Hindlimb muscle (tissue), 1 donor: ENCODE results near the gene BICD2. TPM values are rescaled to one million over a fixed set of nuclear protein-coding genes. Genes with fewer than 3 reads are reported as not detected.
A peak's percentile ranks its signal among the peaks of the same experiment; 100 is the strongest.

Source experiments
- DNase-seq: peaks from one replicate; pipeline ENCODE4 v3.0.0-alpha.2; 2013
- polyA plus RNA-seq: library from polyadenylated mRNA; unstranded; fragments of 120-200 nt; gene quantifications from one replicate; pipeline ENCODE4 v1.2.1, GENCODE V29; 2013; ENCODE audit not compliant: insufficient read length

The BICD2 gene
- polyA plus RNA-seq, 1 donor: 34.5 TPM

DNA sequence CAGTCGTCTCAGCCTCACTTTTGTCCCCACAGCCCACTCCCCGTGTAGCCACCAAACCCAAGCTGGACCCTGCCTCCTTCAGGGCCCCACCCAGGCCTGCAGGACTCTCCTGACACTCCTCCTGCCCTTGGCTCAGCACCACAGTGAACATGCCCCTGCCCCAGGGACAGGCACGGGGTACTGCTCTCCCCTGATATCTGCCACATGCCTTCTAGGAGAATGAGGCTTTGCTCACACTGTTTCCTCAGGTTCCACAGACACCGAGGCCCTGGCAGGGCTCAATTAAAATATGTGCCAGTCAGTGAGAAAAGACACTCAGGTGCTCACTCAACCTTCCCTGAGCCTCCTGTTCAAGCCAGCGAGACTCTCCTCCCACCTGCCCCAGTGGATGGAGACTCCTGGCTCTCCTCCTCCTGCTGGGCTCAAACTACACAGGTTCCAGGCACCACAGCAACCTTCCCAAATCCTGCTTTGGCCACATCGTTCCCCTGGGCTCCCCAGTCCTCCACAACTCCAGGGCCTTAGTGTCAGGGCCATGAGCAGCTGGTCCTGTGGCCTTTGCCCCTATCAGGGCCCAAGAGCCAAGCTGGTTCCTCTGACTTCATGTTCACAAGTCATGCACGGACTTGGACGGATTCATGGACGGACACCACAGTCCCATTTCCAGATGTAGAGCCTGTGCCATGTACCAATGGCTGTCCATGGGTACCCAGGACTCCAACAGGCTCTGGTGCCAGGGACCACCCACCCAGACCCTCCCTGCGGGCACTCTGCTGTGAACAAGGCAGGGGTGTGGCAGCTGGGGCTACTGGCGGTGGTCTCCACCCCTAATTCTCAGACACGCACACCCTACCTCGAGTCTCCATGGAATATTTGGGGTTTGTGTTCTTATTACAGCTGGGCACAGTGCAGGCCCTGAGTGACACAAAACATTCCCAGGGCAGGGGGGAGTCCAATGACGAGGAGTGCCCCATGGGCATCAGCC, 36.6 kb downstream of the BICD2 start:
- no peak for DNase-seq

DNA sequence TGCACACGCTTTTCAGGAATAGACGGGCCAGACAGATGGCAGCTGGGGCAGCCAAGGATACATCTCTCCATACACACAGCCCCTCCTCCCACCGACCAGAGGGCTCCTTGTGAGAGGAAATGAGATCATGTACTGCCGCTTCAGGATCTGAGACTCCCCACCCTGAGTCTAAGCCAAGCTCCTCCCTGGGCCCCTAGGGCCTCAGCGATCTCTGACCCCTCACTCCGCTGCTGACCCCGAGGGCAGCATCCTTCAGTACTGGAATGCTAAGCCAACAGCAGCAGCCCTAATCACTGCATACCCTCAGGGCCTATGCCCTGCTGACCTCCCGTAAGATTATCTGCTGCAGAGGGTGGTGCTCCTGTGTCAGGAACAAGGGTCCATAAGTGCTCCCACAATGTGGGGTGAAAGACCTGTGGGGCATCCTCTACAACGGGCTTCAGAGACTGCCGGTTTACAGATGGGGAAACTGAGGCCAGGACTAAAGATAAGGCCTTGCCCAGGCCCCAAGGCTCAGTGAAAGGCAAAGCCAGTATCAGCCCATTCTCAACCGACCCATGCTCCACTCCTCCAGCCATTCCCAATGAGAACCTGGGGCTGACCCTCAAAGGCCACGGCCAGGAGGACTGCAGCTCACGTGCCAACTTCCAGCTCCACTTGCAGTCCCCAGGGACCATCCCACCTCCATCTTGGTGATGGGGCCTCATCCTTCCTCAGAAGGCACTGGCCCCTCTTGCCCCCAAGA, 37.5 kb downstream of the BICD2 start:
- DNase-seq: no peak

- no peak for DNase-seq
Measured at GRCh38 chr9:92726348-92726747, 38.3 kb downstream of the BICD2 start.

DNA sequence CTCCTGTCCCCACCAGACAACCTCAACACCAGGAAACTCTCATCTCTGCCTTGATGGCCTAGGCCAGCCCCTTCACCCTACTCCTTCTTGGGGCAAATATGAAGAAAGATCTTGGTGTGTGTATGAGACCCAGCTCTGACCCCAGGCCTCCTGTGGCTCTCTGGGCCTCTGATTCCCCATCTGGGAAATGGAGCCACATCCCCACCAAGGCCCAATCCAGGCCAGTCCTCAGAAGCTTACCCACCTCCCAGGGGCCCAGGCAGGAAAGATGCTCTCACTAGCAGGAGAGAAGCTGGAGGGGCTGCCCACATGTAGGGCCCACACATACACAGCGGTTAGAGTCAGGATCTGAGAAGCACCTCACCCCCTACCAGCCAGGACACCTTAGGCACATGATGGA, 38.9 kb downstream of the BICD2 start:
- DNase-seq: no peak

DNA sequence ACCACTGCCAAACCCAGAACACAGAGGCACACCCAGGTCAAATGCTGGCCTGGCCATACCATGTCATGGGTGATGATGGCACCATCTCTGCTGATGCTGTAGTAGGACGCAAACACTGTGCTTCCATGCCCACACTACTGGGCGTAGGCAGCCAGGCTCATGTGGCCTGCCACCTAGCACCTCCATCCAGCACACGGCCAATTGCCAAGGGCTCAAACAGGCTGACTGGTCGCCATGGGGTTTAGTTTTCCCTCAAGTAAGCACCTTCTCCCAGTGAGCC, 39.4 kb downstream of the BICD2 start:
- DNase-seq: no peak

- DNase-seq: no peak
Measured at GRCh38 chr9:92724528-92725265, 39.9 kb downstream of the BICD2 start.

GRCh38 chr9:92723801-92724323, 40.8 kb downstream of the BICD2 start:
- DNase-seq: no peak

DNA sequence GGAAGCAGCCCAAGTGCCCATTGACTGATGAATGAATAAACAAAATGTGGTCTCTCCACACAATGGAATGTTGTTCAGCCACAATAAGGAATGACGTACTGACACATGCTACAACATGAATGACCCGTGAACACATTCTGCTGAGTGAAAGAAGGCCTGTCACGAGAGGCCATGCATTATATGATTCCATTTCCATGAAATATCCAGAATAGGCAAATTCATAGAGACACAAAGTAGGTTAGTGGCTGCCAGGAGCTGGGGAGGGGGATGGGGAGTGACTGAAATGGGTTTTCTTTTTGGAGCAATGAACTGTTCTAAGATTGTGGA, 41.4 kb downstream of the BICD2 start:
- no peak for DNase-seq

- DNase-seq: no peak
Measured at GRCh38 chr9:92722386-92723298, 42.0 kb downstream of the BICD2 start.

GRCh38 chr9:92721548-92721947, 43.1 kb downstream of the BICD2 start:
- DNase-seq: no peak

DNA sequence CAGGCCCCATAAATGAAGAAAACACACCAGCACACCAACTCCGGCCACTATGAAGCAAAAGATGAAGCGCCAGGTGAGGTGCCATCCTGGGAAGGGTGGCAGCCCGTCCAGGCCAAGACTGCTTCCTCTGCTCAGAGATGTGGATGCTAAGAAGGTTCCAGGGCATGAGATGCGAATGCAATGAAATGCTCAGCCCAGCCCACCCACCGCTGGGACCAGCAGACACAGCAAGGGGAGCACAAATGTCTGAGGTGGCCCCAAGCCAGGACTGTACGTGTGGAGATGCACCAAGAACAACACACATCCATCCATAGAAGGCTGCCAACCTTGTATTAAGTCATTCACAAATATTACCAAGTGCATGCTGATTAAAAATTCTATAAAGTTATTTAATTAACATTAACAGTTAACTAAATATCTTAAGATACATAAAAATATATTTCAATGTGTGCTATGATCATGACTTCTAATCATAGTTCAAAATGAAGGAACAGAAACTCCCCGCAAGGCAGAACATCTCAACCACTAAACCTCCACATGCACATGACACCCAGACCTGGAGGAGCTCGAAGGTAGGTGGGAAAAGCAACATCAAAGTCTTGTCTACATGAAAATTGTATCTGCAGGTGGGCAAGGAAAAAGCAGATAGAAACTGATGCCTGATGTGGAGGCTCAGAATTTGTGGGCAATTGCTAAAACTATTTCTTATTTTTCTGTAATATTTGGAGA, 43.7 kb downstream of the BICD2 start:
- no peak for DNase-seq

GRCh38 chr9:92720209-92720765, 44.3 kb downstream of the BICD2 start:
- DNase-seq: no peak

- no peak for DNase-seq
Measured at GRCh38 chr9:92719028-92719647, 45.5 kb downstream of the BICD2 start.

DNA sequence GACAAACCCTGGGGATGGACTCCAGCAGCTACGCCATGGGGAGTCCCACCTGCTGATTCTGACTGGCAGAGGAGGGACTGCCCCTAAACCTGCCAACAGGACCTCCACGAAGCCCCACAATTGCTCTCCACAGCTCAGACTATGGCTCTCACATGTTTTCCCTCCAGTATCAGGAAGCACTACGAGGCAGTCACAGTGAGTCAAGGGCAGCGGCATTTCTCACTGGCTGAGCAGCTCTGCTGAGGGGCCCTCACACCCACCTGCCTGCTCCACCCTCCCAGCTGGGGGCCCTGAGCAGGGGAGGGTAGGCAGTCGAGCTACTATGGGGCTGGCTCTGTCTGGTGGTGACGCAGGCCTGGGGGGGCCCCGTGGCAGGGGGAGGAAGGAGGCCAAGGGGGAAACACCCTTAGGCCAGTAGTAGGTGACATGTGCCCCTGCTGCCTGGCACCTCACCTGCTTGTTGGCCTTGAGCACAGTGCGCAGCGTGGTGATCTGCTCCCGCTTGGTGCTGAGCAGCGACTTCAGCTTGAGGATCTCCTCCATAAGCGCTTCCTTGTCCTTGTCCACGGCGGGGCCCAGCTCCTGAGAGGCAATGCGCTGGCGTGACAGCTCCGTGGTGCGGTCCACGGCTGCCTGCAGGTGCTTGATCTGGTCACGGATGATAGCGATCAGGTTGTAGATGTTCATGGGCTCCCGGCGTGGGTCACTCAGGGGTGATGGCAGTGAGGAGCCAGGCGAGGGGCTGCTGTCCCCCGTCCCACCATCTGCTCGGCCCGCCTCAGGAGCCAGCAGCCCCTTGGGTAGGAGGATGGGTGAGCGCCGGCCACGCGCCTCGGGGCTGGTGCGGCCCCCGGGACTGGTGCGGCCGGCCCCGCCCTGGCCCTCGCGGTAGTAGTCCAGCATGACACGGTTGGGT, 46.3 kb downstream of the BICD2 start:
- no peak for DNase-seq

DNA sequence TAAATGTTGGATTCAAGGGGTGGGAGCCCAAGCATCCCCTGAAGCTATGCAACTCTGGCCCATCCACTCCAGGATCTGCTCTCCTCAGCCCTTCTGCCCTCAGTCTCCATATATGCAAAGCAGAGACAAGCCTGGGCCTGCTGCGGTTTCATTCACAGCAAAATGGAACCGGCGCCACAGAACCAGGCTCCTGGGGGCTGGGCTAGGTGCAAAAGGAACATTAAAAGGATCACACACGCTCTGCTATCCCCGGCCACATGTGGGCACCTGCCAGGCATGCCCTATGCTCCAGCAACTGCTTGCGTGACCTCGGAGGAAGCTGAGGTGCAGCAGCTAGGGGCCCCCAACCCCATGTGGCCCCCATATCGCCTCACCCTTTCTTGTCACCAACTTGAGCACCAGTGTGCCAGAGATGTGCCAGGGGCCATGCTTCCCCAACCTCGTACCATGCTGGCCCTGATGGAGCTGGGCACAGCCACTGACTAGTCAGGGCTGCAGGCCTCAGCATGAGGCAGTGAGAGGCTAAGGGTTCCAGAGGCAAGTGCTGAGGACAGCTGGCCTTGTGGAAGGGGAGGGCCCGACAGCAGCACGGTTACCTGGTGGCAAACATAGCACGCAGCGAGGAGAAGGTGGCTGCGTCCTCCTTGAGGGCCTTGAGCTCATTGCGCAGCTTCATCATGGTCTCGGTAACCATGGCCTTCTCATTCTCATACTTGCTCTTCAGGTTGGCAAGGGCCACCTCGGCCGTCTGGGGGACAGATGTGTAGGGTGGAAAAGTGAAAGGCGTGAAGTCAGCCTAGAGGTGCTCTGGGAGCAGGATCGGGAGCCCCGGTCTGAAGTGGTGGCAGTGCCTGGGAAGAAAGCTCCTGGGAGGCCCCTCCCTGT, 47.2 kb downstream of the BICD2 start:
- no peak for DNase-seq

DNA sequence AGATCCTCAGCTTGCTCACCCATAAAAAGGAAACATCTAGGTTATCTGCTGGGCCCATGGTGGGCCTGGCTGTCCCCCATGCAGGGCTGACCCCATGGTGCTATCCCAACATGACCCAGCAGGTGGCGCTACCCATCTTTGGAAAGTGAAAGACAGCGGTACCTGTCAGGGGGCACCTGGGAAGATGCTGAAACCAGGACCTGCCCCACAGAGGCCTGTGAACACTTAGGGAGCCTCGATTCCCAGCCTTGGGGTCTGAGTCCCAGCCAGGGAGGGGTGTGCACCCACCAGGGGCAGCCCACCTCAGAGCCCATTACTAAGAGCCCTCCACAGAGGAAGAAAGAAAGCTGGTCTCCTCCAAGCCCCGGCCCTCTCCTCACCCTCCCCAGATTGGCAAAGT, 48.1 kb downstream of the BICD2 start:
- peak; percentile 32 for DNase-seq

GRCh38 chr9:92715488-92716231, 49.0 kb downstream of the BICD2 start:
- DNase-seq: no peak
